GM19397 (cell line): ENCODE data around the gene FHIT.
"Not testable (repeated sequence)": the region's sequence is repeated elsewhere in the genome, so short reads cannot be mapped to it uniquely, and the experiment has no call there.

Source experiments
- ATAC-seq: cut with Tn5 transposase; IDR thresholded peaks from one replicate; pipeline ENCODE4 v1.9.1; 2021; ENCODE audit warnings: mild to moderate bottlenecking, moderate library complexity; ENCODE audit not compliant: unreplicated experiment

The FHIT gene

DNA sequence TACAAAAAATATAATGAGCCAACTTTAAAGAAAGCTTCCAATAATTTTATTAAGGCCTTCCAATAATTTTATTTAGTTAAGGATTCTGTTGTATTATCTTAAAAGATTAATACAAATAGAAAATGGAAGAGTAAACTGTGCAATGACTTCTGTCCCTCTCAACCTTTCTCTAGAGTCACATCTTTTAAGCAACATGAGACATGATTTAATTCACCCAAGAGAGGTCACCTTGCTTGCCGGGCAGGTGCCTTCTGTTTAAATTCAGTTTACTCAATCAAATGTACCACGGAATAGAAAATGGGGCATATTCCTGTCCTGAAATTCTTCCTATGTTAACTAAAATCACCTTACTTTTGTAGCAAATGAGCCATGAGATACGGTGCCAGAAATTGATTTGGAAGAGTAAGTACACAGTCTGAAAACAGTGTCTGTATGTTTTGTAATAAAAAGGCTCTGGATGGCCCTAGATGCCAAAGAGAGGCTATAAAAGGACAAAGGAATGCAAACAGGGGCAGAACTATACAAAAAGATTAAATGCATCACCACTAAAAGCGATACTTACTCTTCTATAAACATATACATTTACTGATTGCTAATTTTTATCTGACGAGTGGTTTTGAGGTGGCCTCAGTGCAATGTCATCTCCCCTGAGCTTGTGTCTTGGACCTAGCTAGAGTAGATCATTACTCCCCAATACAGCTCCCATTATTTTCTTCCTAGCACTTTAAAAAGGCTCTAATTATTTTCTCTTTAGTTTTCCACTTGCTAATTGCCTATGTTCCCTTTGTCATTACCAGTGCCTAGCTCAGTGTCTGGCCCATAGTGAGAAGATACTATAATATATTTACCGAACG, 134.0 kb downstream of the FHIT start:
- ATAC-seq: no peak

DNA sequence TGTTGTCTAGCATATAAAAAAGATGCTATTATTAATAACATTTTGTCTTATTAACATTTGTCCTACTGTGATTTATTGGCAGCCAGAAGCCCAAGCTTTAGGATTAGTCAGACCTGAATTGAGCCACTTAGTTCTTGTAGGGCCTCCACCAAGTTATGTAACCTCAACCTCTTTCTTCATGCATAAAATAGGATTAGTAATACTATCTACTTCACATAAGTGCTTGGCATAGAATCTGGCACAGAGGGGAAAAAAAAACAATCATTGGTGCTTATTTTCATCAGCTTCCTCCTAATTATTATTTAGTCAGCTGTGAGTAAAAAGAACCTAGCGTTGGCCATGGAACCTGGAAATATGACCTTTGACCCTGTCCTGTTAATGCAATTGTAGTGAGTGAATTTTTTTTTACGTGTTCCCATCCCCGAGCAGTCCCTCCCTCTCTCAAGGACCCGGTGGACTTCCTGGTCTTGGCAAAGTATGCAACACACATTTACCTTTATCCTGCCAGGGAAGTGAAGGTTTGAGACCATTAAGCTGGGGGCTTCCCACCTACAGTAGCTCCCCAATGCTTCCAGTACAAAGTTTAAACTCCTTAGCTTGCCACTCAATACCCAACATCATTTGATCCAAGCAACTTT, 136.8 kb downstream of the FHIT start:
- ATAC-seq: no peak

DNA sequence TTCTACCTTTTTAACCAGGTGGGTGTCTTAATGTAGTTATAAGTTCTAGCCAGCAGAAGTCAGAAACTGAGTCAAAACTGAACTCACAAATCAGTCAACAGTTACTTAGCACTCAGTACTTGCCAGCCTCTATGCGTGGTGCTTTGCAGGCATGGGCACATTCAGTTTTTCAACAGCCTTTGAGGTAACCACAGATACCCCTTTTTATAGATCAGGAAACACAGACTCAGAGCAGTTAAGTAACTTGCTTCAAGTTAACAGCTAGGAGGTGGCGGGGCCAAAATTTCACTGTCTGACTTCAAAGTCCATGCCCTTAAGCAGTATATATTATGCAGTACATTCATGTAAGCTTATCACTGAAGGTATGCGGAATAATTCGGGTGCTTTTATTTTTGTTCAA, 139.4 kb downstream of the FHIT start:
- peak; percentile 43 for ATAC-seq

DNA sequence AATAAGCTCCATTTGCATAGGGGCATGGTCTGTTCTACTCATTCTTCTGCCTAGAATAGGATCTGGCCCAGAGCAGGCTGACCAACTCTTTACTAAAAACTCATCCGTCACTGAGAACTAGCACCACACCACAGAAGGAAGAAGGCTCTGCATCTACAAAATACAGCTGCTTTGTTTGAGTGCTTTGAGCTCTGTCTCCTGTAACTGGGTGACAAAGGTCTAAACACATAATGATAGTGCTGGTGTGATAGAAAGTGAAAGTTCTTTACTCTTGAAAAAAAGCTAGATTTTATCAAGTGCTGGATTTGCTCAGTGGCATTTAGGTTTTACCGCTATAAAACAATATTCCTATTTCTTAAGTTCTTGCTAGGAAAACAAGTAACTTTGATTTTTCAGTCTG, 140.7 kb downstream of the FHIT start:
- ATAC-seq: peak; percentile 49

DNA sequence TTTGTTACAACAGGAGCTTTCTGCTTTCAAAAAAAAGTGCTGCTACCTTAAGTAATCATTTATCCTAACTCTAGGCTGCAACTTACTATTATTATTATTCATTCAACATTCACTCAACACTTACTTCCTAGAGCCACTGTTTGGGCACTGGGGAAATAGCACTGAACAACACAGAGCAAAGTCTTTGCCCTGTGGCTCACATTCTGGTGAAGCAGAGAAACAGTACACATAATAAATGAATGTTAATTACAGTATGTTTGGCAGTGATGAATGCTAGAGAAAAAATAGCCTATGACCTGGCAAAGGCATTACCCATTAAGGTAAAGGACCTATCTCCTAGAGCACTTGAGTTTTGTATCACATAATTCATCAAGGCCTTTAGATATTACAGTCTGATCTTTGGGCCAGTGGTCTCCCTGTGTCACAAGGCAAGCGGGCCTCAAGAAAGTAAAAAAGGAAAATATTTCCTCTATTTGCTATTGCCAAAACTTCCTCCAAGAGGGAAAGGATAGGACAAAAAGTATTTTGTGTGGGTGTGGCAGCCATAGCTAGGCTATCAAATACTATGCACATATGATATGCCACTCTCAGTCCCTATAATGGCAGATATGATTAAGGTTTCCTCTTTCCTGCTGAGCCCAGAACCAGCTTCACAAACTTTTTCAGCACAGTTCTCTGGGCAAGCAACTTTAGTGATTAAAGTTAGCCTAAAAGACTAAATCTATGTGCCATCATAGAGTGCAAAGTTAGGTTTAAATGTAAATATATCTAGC, 142.8 kb downstream of the FHIT start:
- no peak for ATAC-seq

DNA sequence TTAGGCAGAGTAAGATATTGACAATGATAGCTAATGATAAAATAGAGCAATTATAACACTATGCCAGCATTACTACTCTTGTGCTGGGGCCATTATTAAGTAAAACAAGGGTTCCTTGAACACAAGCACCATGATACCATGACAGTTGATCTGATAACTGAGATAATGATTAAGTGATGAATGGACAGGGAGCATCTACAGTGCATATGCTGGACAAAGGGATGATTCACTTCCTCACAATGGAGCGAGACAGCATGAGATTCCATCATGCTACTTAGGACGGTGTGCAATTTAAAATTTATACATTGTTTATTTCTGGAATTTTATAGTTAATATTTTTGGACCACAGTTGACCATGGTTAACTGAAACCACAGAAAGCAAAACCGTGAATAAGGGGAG, 156.6 kb downstream of the FHIT start:
- ATAC-seq: no peak

DNA sequence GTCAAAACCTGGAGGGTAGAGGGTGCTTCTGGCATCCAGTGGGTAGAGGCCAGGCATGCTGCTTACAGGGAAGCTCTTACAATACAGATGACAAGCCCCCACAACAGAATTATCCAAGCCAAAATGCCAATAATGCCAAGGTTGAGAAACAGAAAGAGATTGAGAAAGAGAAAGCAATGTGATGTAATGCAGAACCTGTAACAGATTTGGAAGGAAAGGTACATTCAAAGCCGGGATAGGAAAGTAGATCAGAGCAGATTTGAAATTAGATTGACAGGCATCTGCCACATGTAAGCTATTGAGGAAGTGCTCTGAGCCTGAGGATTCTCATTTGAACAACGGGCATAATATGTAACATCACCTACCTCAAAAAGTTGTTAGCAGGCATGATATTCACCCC, 157.9 kb downstream of the FHIT start:
- no peak for ATAC-seq

DNA sequence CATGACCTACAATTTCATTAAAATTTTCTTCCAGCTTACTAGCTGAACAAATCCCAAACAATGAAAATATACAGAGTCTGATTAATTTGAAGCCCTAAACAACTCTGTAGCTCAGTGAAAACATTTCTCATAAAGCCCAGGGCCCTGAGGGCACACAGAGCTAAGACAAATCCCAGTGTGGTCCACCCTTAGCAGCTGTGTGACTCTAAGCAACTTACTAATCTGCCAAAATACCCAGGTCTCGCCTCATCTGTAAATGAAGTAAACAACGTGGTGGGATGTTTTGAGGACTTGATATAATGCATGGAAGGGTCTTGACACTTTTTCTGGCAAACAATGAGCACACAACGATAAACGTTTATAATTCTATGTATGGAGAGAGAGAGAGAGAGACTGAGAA, 158.4 kb downstream of the FHIT start:
- no peak for ATAC-seq

DNA sequence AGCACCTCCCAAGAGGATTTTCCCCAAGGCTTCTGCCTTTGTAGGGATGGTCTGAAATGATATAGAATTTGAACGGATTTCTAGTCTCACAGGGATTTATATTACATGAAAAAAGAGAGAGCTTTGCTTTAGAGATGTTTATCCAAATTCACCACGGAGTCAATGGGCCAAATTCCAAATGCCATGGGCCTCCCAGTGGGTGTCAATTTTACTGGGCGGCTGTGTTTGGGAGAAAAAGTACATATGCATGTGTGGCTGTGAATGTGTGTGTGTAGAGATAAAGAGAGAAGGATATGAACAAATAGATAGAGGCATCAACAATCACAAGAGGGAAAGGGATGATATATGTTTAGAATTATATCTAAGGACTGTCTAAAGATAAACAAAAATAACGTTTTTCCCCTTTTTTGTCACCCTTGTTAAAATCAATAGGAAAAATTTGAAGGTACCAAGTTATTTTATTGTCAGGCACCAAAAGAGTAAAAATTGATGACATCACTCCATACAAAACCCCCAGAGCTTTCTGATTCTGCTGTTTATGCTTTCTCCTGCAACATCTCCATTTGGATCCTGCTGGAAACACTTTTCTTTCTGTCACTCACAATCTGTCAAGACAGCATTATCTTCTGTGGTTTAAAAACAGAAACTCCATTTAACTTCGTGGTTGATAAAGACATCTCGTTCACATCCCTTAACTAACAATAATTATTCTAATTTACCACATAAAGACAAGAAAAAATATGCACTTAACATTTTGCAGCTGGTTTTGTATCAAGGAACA, 160.7 kb downstream of the FHIT start:
- no peak for ATAC-seq

DNA sequence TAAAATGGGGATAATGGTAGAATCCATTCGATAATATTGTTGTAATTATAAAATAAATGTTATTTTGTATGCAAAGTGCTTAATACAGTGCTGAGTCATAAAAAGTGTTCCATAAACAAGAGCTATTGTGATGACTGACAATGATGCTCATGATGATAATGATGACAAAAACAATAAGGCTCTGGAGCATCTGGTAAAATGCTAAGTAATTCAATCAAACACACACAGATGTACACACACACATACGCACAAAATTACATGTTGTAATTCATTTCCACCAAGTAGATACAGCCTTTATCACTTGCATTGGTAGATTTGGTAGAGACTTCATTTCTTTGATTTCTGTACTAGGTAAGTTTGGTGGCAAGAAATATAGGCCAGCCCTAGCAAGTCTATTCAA, 163.8 kb downstream of the FHIT start:
- ATAC-seq: no peak

DNA sequence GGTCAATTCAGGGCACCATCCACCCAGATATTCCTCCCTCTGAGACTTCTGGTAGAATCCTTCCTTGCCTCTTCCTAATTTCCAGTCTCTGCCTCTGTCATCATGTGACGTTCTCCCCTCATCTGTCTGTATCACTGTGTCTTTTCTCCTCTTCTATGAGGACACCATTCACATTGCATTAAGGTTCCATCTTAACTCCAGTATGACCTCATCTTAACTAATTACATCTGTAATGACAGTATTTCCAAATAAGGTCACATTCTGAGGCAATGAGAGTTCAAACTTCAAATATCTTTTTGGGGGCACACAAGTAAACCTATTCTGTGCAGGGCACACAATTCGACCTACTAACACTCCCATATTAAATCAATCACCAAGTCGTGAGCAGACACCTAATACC, 169.7 kb downstream of the FHIT start:
- ATAC-seq: no peak

DNA sequence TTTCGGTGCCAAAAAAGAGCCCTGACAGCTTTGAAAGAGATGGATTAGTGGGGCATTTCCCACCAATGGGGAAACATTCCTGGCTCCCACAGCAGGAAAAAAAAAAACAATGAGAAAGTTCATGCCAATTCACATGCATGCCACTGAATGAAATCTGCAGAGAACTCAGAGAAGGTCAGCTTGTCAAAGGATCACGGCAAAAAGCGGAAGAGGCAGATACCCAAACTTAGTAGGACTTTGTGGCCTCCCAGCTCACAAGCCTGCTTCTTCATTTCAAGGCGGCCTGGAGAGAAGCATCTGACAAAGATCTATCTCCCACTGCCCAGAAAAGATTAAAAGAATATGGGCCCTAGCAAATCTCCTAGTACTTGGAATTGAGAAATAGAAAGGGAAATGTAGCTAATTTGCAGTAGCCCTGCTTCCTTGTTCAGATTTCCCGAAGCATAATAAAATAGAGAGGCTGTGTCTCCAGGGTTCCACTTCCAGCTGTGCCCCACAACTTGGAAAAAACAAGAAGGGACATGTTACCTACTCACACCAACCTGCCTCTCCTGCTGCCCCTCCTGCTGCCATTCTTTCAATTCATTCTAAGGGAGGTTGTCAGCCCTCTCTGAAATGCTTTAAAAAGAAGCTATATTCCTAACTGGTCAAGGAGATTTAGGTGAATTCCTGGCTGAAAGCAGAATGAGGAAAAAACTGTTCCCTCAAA, 170.4 kb downstream of the FHIT start:
- no peak for ATAC-seq

DNA sequence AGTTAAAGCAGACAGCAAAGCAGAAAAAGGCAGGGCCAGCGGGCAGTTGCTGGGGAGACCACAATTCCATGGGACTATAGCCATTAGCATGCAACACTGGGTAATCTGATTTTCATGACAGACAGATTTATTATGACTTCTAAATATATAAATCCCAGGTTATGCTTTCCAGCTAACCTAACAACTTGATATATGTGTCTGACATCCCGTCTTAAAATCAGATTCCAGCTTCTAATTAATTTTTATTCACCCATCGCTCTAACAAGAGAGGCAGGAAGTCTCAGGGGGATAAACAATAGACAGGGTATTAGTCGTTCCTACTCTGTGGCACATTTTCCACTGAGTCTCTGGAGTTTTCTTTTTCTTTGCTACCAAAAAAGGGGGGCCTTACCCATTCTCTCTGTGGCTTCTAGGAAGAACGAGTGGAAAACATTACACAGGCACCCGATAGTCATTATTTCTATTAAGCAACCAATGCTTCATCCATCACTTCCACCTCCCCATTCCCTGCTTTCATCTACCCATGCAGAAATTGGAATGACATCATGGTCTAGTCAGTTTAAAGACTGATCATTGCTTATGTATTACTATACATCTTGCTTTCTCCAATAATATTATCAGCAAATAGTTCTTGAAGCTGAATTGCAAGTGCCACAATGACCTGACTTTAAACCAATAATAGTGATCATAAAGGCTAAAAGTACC, 173.1 kb downstream of the FHIT start:
- no peak for ATAC-seq

DNA sequence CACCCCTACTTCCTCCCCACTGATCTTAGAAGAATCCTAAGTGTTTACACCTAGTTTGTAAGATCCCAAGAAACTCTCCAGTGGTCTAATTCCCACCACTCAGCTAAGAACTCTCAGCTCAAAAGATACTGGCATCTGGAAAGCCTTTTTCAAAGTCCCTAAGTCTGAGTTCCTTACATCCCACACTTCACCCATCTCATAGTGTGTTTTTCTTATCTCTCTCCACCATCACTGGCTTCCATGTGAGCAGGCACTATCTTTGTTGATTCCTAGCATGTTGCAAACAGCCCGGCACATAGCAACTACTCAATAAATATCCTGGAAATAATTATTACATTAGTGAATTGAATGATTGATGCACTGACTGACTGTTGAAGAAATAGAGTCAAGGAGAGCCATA, 173.7 kb downstream of the FHIT start:
- no peak for ATAC-seq

DNA sequence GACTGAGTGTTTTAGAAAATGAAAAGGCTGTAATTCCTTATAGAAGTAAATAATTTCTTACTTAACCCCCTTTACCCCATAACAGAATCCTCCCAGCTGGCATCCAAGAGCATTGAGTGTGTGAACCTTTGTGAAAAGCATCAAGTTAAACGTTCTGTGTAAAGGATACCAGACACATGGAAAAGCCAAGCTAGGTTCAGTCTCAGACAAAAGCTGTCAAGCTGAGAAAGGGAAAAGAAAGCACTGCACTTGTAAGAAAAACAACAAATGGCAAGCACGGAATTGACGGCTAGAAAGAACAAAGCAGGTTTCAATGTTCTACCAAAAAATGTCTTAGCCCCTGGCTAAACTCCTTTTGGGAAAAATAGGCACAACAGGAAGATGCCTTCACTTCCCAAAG, 176.5 kb downstream of the FHIT start:
- no peak for ATAC-seq

DNA sequence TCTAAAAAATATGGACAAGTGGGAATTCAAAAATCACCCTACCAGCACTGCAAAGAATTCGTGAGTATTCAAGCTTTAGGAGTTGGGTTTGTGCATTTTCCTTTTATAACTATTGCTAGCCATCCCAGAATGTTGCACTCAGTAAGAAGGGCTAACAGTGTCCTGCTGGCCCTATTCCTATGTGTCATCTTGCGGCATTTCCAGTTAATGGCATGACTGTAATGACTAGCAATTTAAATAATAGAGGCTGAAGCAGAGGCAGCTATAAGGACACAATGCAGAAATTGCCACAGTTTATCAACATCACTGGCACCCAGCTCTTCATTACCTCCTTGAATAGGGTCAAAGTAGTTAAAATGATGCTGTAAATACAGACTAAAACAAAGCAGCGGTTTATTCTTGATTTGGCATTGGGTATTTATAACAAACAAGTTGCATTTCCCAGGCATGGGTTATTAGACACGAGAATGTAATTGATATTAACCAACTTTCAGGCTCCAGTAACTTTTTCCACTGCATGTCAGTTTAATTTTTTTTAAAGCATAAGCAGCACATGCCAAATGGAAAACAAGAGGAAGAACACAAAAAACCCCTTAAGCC, 177.6 kb downstream of the FHIT start:
- ATAC-seq: no peak

DNA sequence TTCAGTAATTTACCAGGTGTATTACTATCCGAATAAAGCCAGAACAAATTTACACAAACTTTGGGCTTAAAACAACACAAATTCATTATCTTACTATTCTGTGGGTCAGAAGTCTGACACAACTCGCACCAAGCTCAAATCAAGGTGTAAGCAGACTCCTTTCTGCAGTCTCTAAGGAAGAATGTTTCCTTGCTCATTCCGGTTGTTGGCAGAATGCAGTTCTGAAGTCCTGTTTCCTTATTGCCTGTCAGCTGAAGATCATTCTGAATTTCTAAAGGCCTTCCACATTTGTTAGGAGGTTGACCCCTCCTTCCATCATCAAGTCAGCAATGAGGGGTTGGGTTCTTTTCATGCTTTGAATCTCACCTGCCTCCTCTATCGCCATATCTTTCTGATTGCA, 183.2 kb downstream of the FHIT start:
- no peak for ATAC-seq

DNA sequence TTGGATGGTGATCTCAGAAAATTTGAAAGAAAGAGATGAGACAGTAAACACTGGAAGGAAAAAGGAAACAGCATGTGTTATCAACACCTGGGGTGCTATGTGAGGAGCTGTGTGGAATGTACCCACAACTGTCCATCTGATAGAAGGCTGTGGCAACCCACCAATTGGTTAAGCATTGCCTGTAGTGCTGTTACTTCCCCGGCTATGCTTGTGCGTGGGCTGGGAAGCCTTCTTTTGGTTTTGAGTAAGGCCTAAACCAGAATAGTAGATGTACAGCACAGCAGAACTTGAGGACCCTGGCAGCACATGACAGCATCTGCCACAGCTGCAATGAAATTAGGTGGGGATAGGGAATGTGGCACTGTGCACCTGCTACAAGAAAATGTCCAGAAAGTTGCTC, 184.5 kb downstream of the FHIT start:
- no peak for ATAC-seq

DNA sequence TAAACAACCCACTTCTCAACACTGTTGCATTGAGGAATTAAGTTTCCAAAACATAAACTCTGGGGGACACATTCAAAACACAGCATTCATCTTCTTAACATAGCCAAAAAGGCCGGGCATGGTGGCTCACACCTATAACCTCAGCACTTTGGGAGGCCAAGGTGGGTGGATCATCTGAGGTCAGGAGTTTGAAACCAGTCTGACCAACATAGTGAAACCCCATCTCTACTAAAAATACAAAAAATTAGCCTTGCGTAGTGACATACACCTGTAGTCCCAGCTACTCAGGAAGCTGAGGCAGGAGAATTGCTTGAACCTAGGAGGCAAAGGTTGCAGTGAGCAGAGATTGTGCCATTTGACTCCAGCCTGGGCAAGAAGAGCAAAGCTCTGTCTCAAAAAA, 185.0 kb downstream of the FHIT start:
- ATAC-seq: not testable (repeated sequence)
